Measurements from ENCODE around the gene IL12RB2. TPM values are rescaled to one million over a fixed set of nuclear protein-coding genes. Genes with fewer than 3 reads are reported as not detected.

The IL12RB2 gene
- total RNA-seq, 1 experiment from 2014 or later: not detected

DNA sequence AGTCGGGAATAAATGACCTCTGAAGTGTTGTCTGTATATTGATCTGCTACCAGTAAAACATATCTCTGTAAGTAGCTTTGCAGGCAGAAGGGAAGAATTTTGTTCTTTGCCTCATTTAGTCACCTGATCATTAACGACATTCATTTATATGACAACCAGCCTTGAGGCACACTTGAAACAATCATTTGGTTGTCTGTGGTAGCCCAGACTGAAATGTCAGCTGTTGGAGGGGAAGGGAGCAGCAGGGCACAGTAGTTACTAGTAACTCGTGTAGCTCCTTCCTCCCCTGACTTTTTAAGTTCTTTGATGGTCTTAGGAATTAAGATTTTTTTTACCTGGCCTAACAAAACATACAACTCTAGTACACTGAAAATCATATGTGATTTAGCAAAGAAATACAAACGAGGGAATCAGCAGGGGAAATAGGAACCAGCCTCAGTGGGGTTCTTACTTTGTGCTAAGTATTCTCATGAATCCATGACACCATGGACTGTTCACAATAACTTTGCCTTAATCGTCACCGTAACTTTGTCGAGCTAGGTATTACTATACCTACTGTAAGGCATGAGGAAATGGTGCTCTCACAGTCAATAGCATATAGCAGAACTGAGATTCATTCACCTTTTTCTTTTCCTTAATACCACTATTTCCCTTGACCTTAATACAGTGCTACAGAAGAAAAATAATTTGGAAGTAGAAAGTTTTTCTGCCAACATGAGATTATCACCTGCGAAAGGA is 6.4 kb downstream of the IL12RB2 start:
- POLR2A ChIA-PET (ENCODE audit: unreplicated experiment): no interaction called here
- H3K79me2 ChIP-seq (ENCODE audit: low read depth): no peaks in the 10 kb centered on the region
- DNase-seq: no peak
- no peaks in the 10 kb centered on the region for H3K36me3 ChIP-seq (ENCODE audit: low read depth)
- intact Hi-C loops (cut with micrococcal nuclease; ENCODE audit: unreplicated experiment): no loop called here
- TF ChIP-seq EZH2 (IDR thresholded peaks at IDR 0.05; ENCODE audit: low read depth): no peak
- TF ChIP-seq, protein P1, sequence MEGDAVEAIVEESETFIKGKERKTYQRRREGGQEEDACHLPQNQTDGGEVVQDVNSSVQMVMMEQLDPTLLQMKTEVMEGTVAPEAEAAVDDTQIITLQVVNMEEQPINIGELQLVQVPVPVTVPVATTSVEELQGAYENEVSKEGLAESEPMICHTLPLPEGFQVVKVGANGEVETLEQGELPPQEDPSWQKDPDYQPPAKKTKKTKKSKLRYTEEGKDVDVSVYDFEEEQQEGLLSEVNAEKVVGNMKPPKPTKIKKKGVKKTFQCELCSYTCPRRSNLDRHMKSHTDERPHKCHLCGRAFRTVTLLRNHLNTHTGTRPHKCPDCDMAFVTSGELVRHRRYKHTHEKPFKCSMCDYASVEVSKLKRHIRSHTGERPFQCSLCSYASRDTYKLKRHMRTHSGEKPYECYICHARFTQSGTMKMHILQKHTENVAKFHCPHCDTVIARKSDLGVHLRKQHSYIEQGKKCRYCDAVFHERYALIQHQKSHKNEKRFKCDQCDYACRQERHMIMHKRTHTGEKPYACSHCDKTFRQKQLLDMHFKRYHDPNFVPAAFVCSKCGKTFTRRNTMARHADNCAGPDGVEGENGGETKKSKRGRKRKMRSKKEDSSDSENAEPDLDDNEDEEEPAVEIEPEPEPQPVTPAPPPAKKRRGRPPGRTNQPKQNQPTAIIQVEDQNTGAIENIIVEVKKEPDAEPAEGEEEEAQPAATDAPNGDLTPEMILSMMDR (conservative IDR thresholded peaks at IDR 0.05): no peak
- CTCF ChIA-PET: interaction anchor here (0.6 kb wide), 1 partner anchor 100 kb away, joined by 4 read pairs; no protein-coding TSS in a partner anchor
- no peaks in the 10 kb centered on the region for H3K4me1 ChIP-seq (replicated peaks; ENCODE audit: insufficient read depth)
- H3K9me2 ChIP-seq (ENCODE audit: insufficient read depth): no peaks in the 10 kb centered on the region; the same call in 1 of the 2 replicates
- H3K9me3 ChIP-seq (ENCODE audit: insufficient read depth, low read depth): no peaks in the 10 kb centered on the region
- no TSS peak for BruUV-seq (replicated peaks)
- H4K20me1 ChIP-seq (ENCODE audit: insufficient read depth): no peaks in the 10 kb centered on the region
- H2AFZ ChIP-seq: no peak overlapping the region
- H3K27ac ChIP-seq: no peak overlapping the region
- no peaks in the 10 kb centered on the region for H3K27me3 ChIP-seq (ENCODE audit: insufficient read depth, low read depth)
- H3K4me2 ChIP-seq: no peak overlapping the region
- H3K4me3 ChIP-seq: no peak overlapping the region
- H3F3A ChIP-seq (ENCODE audit: insufficient read depth, low read depth): no peaks in the 10 kb centered on the region

DNA sequence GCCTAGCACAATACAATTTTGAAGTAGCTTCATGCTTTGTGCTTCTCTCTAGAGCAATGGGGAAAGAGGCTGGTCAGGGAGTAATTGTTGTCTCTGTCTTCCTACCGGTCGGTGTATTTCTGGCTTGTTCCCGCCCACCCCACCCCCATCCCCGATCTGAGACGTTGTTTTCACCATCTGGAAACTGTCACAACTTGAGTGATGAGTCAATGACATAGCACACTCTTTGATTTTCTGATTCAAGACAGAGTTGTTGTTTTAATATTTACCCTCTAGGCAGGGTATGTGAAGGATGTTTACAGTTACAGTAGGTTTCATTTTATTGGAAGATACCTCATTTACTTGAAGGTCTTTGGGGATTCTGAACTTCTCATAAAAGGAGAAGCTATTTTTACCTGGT is 7.0 kb downstream of the IL12RB2 start:
- H3K27ac ChIP-seq: no peak overlapping the region
- TF ChIP-seq, protein P1 (conservative IDR thresholded peaks at IDR 0.05): no peak
- no peak for TF ChIP-seq EZH2 (IDR thresholded peaks at IDR 0.05; ENCODE audit: low read depth)
- CTCF ChIA-PET: interaction anchor here (0.6 kb wide), 2 partner anchors 100 to 1745 kb away, joined by 4 read pairs; no protein-coding TSS in a partner anchor
- POLR2A ChIA-PET (ENCODE audit: unreplicated experiment): no interaction called here
- H3K9me3 ChIP-seq (ENCODE audit: insufficient read depth, low read depth): no peaks in the 10 kb centered on the region
- H3K4me3 ChIP-seq: no peak overlapping the region
- no peaks in the 10 kb centered on the region for H3K36me3 ChIP-seq (ENCODE audit: low read depth)
- H3K79me2 ChIP-seq (ENCODE audit: low read depth): no peaks in the 10 kb centered on the region
- H3K4me1 ChIP-seq (replicated peaks; ENCODE audit: insufficient read depth): no peaks in the 10 kb centered on the region
- no peaks in the 10 kb centered on the region for H3K27me3 ChIP-seq (ENCODE audit: insufficient read depth, low read depth)
- no TSS peak for BruUV-seq (replicated peaks)
- H4K20me1 ChIP-seq (ENCODE audit: insufficient read depth): no peaks in the 10 kb centered on the region
- no peaks in the 10 kb centered on the region; the same call in 1 of the 2 replicates for H3K9me2 ChIP-seq (ENCODE audit: insufficient read depth)
- no peak for DNase-seq
- H3K4me2 ChIP-seq: no peak overlapping the region
- H3F3A ChIP-seq (ENCODE audit: insufficient read depth, low read depth): no peaks in the 10 kb centered on the region
- intact Hi-C loops (cut with micrococcal nuclease; ENCODE audit: unreplicated experiment): no loop called here
- H2AFZ ChIP-seq: no peak overlapping the region

DNA sequence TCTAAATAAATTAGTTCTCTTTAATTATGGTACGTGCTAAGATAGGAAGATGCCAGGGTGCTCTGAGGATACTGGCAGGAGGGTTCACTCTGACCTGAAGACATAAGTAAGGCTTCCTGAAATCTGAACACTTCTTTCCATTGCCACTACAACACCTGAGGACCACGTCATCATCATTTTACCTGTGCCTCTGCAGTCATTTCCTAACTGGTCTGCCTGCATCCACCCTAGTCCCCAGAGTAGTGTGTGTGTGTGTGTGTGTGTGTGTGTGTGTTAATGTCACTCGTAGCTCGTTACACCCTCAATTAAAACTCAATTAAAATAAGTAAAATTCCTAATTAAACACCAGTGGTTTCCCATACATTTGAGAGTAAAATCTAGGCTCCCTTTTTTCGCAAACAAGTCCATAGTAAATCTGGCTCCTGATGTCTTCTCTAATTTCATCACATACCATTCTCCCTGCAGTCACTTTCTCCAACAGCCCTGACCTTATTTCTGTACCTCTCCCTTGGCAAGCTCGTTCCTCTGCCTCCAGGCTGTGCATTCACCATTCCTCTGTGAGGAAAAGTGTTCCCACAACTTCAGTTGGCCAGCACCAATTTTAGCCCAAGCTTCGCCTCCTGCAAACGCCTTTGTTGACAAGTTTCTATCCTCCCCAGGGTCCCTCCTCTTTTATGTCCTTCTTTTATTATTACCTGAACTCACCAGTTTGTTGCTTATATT is 8.7 kb downstream of the IL12RB2 start:
- Histone ChIP-seq H3K4me1 (replicated peaks; ENCODE audit: insufficient read depth) (no peaks in the 10 kb centered on the region), H3K9me3 (ENCODE audit: insufficient read depth, low read depth) (no peaks in the 10 kb centered on the region), H3K9me2 (ENCODE audit: insufficient read depth) (no peaks in the 10 kb centered on the region; the same call in 1 of the 2 replicates), H3K36me3 (ENCODE audit: low read depth) (no peaks in the 10 kb centered on the region), H3K4me2 (no peak overlapping the region), H3F3A (ENCODE audit: insufficient read depth, low read depth) (no peaks in the 10 kb centered on the region), H3K4me3 (no peak overlapping the region), H3K27ac (no peak overlapping the region), H4K20me1 (ENCODE audit: insufficient read depth) (no peaks in the 10 kb centered on the region), H3K27me3 (ENCODE audit: insufficient read depth, low read depth) (no peaks in the 10 kb centered on the region), H3K79me2 (ENCODE audit: low read depth) (no peaks in the 10 kb centered on the region), H2AFZ (no peak overlapping the region)
- ChIA-PET CTCF (interaction anchor here (0.5 kb wide), 1 partner anchor 39 kb away, joined by 9 read pairs; no protein-coding TSS in a partner anchor), POLR2A (ENCODE audit: unreplicated experiment) (no interaction called here)
- BruUV-seq (replicated peaks): no TSS peak
- no peak for DNase-seq
- intact Hi-C loops (cut with micrococcal nuclease; ENCODE audit: unreplicated experiment): no loop called here
- TF ChIP-seq, protein P1 (conservative IDR thresholded peaks at IDR 0.05): no peak
- no peak for TF ChIP-seq EZH2 (IDR thresholded peaks at IDR 0.05; ENCODE audit: low read depth)

Measured in PC-9 (cell line).